GM12878 (cell line): ENCODE data around the gene BICDL2.

Experiments
- CTCF ChIP-seq, 3 experiments: IDR thresholded peaks in 2 of 3; conservative IDR thresholded peaks in 1 of 3; 2 replicates each; pipeline ENCODE4 v1.5.1; 2011; ENCODE audit warnings: low read depth in 3 of 3, low read length in 3 of 3, mild to moderate bottlenecking in 3 of 3, control low read depth in 2 of 3, moderate library complexity in 2 of 3, inconsistent platforms in 1 of 3, mixed read lengths in 1 of 3; ENCODE audit not compliant: control insufficient read depth in 2 of 3, insufficient read depth in 1 of 3; ENCODE audit errors: extremely low read depth in 1 of 3
- FOS ChIP-seq: IDR thresholded peaks from 3 replicates; pipeline ENCODE4 v1.6.1; 2011; ENCODE audit warnings: borderline replicate concordance; ENCODE audit not compliant: insufficient read length; ENCODE audit errors: extremely low read depth
- GATAD2B ChIP-seq: fragments of 450-650 bp; conservative IDR thresholded peaks from 2 replicates; pipeline ENCODE4 v1.6.1; 2017; ENCODE audit warnings: low read depth, mild to moderate bottlenecking, moderate library complexity
- POLR2AphosphoS5 ChIP-seq: IDR thresholded peaks from 2 replicates; pipeline ENCODE4 v1.6.1; 2011; ENCODE audit warnings: mild to moderate bottlenecking, low read length, inconsistent platforms
- REST ChIP-seq: IDR thresholded peaks from 2 replicates; pipeline ENCODE4 v1.6.1; 2012; ENCODE audit warnings: mild to moderate bottlenecking, low read depth, low read length

GRCh38 chr16:3045758-3046640 is 9.3 kb upstream of the BICDL2 start, which contains the start of gene MMP25:
- TF ChIP-seq GATAD2B (no peak), FOS (no peak), REST (no peak), CTCF (IDR thresholded peaks at IDR 0.05 in 2 of 3, conservative IDR thresholded peaks at IDR 0.05 in 1 of 3; ENCODE audit: control insufficient read depth in 2 of 3, extremely low read depth in 1 of 3, insufficient read depth in 1 of 3, low read depth in 3 of 3, low read length in 3 of 3) (no peak), POLR2AphosphoS5 (no peak)
